BLaER1 (cell line): ENCODE measurements around the gene DPP6.

Experiments
- H3K27ac ChIP-seq: shearing (Covaris generic); formaldehyde crosslinking; 2 replicates; pipeline ENCODE4 v1.8.1; 2022
- H3K27me3 ChIP-seq: shearing (Covaris generic); formaldehyde crosslinking; 2 replicates; pipeline ENCODE4 v1.8.1; 2022
- H3K36me3 ChIP-seq: shearing (Covaris generic); formaldehyde crosslinking; 2 replicates; pipeline ENCODE4 v1.8.1; 2022
- H3K4me1 ChIP-seq: shearing (Covaris generic); formaldehyde crosslinking; 2 replicates; pipeline ENCODE4 v1.8.1; 2022
- H3K4me2 ChIP-seq: shearing (Covaris generic); formaldehyde crosslinking; 2 replicates; pipeline ENCODE4 v1.8.1; 2022
- H3K4me3 ChIP-seq: shearing (Covaris generic); formaldehyde crosslinking; 2 replicates; pipeline ENCODE4 v1.8.1; 2022
- H3K9ac ChIP-seq: shearing (Covaris generic); formaldehyde crosslinking; 2 replicates; pipeline ENCODE4 v1.8.1; 2022
- H3K9me3 ChIP-seq: shearing (Covaris generic); formaldehyde crosslinking; 2 replicates; pipeline ENCODE4 v1.8.1; 2022
- H4K20me1 ChIP-seq: shearing (Covaris generic); formaldehyde crosslinking; 2 replicates; pipeline ENCODE4 v1.8.1; 2022
- Cebpa-rat ChIP-seq: shearing (Covaris generic); IDR thresholded peaks from 2 replicates; pipeline ENCODE4 v1.8.1; 2022

DPP6 gene

DNA sequence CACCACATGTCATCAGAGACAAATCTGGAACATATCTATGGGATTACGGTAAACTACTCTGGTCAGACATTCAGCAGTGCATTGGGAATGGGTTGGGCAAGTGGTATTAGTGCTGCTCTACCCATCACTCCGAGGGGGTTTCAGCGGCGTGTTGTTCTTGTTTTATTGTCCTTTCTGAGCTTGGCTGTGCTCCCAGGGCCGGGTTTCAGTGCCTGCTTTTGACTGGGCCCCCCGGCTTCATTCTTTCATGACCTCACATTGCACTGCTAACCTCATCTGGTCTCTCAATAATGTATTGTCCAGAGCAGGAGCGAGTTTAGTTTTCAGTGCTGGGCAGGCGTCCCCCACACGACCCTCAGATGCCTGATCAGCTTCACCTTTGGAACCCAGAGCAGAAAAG is 586.1 kb downstream of the DPP6 start:
- Histone ChIP-seq H3K4me3 (no peak overlapping the region), H3K27me3 (no peaks in the 10 kb centered on the region), H3K9ac (no peak overlapping the region)

GRCh38 chr7:154640266-154640865 is 588.2 kb downstream of the DPP6 start:
- no peak overlapping the region for H3K9ac ChIP-seq
- no peak overlapping the region for H3K4me3 ChIP-seq
- no peaks in the 10 kb centered on the region for H3K36me3 ChIP-seq
- no peak for TF ChIP-seq Cebpa-rat
- H3K4me1 ChIP-seq = no peaks in the 10 kb centered on the region
- H4K20me1 ChIP-seq = no peaks in the 10 kb centered on the region
- no peaks in the 10 kb centered on the region for H3K27me3 ChIP-seq
- peaks cover 9% of the 10 kb centered on the region for H3K9me3 ChIP-seq
- H3K4me2 ChIP-seq = no peak overlapping the region
- no peak overlapping the region for H3K27ac ChIP-seq

More for the DNA sequence above, 586.1 kb downstream of the DPP6 start:
- peaks cover 9% of the 10 kb centered on the region for H3K9me3 ChIP-seq
- H3K4me2 ChIP-seq = no peak overlapping the region
- H4K20me1 ChIP-seq = no peaks in the 10 kb centered on the region
- no peak overlapping the region for H3K27ac ChIP-seq
- no peaks in the 10 kb centered on the region for H3K36me3 ChIP-seq
- no peaks in the 10 kb centered on the region for H3K4me1 ChIP-seq
- TF ChIP-seq Cebpa-rat = no peak

- Histone ChIP-seq H3K4me3 (no peak overlapping the region), H3K36me3 (no peaks in the 10 kb centered on the region), H4K20me1 (no peaks in the 10 kb centered on the region), H3K9me3 (0 out of 2 replicates have a peak, but pooled peaks cover 3% of the 10 kb centered on the region), H3K27me3 (no peaks in the 10 kb centered on the region), H3K27ac (no peak overlapping the region), H3K4me2 (no peak overlapping the region), H3K9ac (no peak overlapping the region), H3K4me1 (no peaks in the 10 kb centered on the region)
- TF ChIP-seq Cebpa-rat = no peak
These were observed 588.7 kb downstream of the DPP6 start for GRCh38 chr7:154640917-154641316.

- Histone ChIP-seq H3K27ac (no peak overlapping the region), H3K4me1 (no peaks in the 10 kb centered on the region), H3K4me3 (no peak overlapping the region), H3K4me2 (no peak overlapping the region), H3K9me3 (no peaks in the 10 kb centered on the region), H3K27me3 (no peaks in the 10 kb centered on the region), H3K9ac (no peak overlapping the region), H4K20me1 (no peaks in the 10 kb centered on the region), H3K36me3 (no peaks in the 10 kb centered on the region)
- TF ChIP-seq Cebpa-rat = no peak
These were observed 592.2 kb downstream of the DPP6 start for GRCh38 chr7:154644366-154644765.

DNA sequence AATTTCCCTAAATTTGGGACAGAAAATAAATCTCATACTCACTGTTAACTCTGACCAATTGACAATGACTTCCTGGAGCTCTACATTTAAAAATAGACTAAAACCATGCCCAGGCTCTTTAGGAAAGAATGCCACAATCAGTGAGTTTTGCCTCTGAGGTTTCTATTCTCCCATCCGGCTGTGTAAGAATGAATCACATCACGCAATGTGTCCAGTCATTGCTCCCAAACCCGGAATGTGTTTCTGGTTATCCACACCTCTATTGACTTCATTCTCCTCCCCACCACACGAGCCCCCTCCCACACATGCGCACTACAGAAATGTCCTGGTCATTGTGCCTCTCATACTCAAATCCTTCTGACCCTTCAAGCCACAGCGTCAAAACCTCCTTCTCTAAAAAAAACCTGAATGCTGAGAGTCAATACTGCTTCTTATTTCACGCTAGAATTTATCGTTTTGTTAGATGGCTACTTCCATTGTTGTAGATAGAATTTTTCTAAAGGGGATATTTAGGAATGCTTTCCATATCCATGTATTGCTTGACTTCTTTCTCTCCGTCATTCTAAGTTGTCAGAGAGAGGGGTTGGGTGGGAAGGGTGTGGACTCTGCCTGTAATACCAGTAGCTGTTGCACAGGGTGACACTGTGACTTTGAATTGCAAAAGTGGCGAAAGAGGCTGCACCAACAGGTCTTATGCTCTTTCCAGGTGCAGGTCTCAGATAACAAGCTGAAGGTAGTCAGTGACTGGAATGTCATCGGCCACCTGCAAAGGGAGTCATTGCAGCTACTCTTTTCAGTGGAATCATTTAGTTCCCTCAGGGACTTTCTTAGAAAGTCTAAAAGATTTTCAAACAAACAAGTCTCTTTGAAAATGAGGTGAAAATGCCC is 594.2 kb downstream of the DPP6 start:
- Histone ChIP-seq H3K27ac (no peak overlapping the region), H3K4me2 (no peak overlapping the region), H4K20me1 (no peaks in the 10 kb centered on the region), H3K27me3 (no peaks in the 10 kb centered on the region), H3K4me1 (no peaks in the 10 kb centered on the region), H3K4me3 (no peak overlapping the region), H3K36me3 (no peaks in the 10 kb centered on the region), H3K9ac (no peak overlapping the region), H3K9me3 (peaks cover 13% of the 10 kb centered on the region)
- TF ChIP-seq Cebpa-rat = no peak

GRCh38 chr7:154647625-154648024 is 595.4 kb downstream of the DPP6 start:
- H3K4me2 ChIP-seq = no peak overlapping the region
- H3K9ac ChIP-seq = no peak overlapping the region
- no peaks in the 10 kb centered on the region for H3K27me3 ChIP-seq
- no peak overlapping the region for H3K27ac ChIP-seq
- H3K36me3 ChIP-seq = no peaks in the 10 kb centered on the region
- no peak overlapping the region for H3K4me3 ChIP-seq
- H3K9me3 ChIP-seq = peaks cover 21% of the 10 kb centered on the region
- H4K20me1 ChIP-seq = no peaks in the 10 kb centered on the region
- no peak for TF ChIP-seq Cebpa-rat
- no peaks in the 10 kb centered on the region for H3K4me1 ChIP-seq

DNA sequence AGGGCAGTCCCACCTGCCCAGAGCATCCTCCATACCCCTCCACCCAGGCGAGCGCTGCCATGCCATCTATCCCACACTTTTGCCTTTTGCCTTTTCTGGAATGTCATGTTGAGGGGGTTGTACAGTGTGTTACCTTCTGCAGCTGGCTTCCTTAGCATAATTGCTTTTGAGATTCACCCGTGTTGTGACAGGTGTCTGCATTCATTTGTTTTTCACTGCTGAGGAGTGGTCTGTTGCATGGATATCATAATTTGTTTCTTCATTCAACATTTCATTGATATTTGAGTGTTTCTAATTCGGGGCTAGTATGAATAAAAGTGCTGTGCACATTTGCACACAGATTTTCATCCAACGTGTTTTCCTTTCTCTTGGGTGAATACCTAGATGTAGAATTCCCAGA is 596.8 kb downstream of the DPP6 start:
- Histone ChIP-seq H3K9me3 (peaks cover 21% of the 10 kb centered on the region), H3K4me1 (no peaks in the 10 kb centered on the region), H3K4me2 (no peak overlapping the region), H3K9ac (no peak overlapping the region), H3K36me3 (no peaks in the 10 kb centered on the region), H4K20me1 (no peaks in the 10 kb centered on the region), H3K4me3 (no peak overlapping the region), H3K27ac (no peak overlapping the region), H3K27me3 (no peaks in the 10 kb centered on the region)
- TF ChIP-seq Cebpa-rat = no peak

DNA sequence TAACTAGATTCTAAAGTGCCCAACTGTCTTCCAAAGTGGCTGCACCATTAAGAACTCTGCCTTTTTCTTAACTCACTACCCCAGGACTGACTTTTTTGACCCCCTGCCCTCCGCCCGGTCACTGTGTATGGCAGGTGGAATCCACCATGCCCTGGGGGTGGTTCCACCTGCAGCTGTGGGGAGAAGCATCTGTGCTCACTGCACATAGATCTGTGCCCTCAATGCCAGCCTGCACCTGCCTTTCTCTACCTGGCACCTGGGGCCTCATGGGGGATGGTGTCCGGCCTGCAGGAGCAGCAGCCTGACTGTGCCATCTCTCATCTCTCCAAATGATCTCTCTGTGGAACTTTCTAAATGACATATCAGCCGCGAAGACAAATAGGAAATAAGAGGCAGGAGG is 597.2 kb downstream of the DPP6 start:
- H3K27me3 ChIP-seq = no peaks in the 10 kb centered on the region
- H3K9me3 ChIP-seq = peaks cover 21% of the 10 kb centered on the region
- TF ChIP-seq Cebpa-rat = no peak
- no peak overlapping the region for H3K9ac ChIP-seq
- no peak overlapping the region for H3K27ac ChIP-seq
- no peaks in the 10 kb centered on the region for H4K20me1 ChIP-seq
- no peak overlapping the region for H3K4me3 ChIP-seq
- no peaks in the 10 kb centered on the region for H3K4me1 ChIP-seq
- no peak overlapping the region for H3K4me2 ChIP-seq
- H3K36me3 ChIP-seq = no peaks in the 10 kb centered on the region

DNA sequence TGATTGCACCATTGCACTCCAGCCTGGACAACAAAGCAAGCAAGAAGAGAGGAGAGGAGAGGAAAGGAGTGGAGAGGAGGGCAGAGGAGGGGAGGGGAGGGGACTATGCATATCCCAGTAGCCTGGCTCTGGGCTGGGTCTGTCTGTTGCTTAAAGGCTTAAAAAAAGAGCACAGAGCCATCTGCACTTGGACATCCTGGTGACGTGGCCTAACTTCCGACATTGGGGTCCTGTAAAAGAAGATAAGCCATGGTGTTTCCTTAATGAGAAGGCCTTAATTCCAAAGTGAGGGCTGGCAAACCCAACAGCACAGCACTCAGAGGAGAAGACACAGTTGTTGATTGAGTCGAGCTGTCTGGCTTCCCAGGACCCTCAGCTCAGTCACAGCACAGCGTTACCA is 598.1 kb downstream of the DPP6 start:
- no peak overlapping the region for H3K27ac ChIP-seq
- H3K9me3 ChIP-seq = peaks cover 21% of the 10 kb centered on the region
- H3K4me2 ChIP-seq = no peak overlapping the region
- H3K27me3 ChIP-seq = no peaks in the 10 kb centered on the region
- no peak for TF ChIP-seq Cebpa-rat
- H3K36me3 ChIP-seq = no peaks in the 10 kb centered on the region
- no peak overlapping the region for H3K9ac ChIP-seq
- H3K4me1 ChIP-seq = no peaks in the 10 kb centered on the region
- no peaks in the 10 kb centered on the region for H4K20me1 ChIP-seq
- no peak overlapping the region for H3K4me3 ChIP-seq

DNA sequence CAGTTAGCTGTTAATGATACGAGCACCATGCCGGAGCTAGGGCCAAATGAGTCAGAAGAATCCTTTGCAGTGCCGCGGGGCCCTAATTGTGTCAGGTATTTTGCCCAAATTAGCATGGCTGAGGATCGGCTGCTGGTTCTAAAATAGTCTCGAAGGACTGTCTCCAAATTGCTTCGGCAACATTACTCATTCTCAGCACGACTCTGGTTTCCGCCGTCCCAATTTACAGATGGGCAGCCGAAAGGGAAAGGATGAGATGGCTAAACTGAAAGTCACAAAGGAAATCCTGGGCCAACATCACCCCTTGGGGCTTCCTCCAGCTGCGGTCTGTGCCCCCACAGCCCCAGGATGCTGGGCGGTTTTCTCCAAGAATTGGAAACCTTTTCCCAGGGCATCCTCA is 599.3 kb downstream of the DPP6 start:
- H4K20me1 ChIP-seq = no peaks in the 10 kb centered on the region
- H3K36me3 ChIP-seq = no peaks in the 10 kb centered on the region
- H3K9me3 ChIP-seq = peaks cover 21% of the 10 kb centered on the region
- H3K9ac ChIP-seq = no peak overlapping the region
- H3K4me1 ChIP-seq = no peaks in the 10 kb centered on the region
- no peak overlapping the region for H3K27ac ChIP-seq
- no peaks in the 10 kb centered on the region for H3K27me3 ChIP-seq
- TF ChIP-seq Cebpa-rat = no peak
- H3K4me2 ChIP-seq = no peak overlapping the region
- H3K4me3 ChIP-seq = no peak overlapping the region
